Ishikawa (cell line): Measurements from ENCODE around the gene ABCD1.

Experiments used
- CEBPB ChIP-seq: IDR thresholded peaks from 2 replicates; pipeline ENCODE4 v1.6.1; 2012
- CREB1 ChIP-seq: IDR thresholded peaks from 2 replicates; pipeline ENCODE4 v1.6.1; 2012; ENCODE audit warnings: low read depth
- EGR1 ChIP-seq: IDR thresholded peaks from 2 replicates; pipeline ENCODE4 v1.6.1; 2012
- EP300 ChIP-seq: IDR thresholded peaks from 2 replicates; pipeline ENCODE4 v1.6.1; 2012; ENCODE audit warnings: borderline replicate concordance
- FOXM1 ChIP-seq: IDR thresholded peaks from 2 replicates; pipeline ENCODE4 v1.6.1; 2012; ENCODE audit warnings: low read depth, borderline replicate concordance
- MAX ChIP-seq: IDR thresholded peaks from 2 replicates; pipeline ENCODE4 v1.6.1; 2012
- NFIC ChIP-seq: IDR thresholded peaks from 2 replicates; pipeline ENCODE4 v1.6.1; 2012
- RAD21 ChIP-seq: IDR thresholded peaks from 2 replicates; pipeline ENCODE4 v1.6.1; 2012; ENCODE audit warnings: low read depth
- REST ChIP-seq: IDR thresholded peaks from 2 replicates; pipeline ENCODE4 v1.6.1; 2012; ENCODE audit warnings: low read depth, mild to moderate bottlenecking
- TAF1 ChIP-seq: IDR thresholded peaks from 2 replicates; pipeline ENCODE4 v1.6.1; 2012; ENCODE audit warnings: low read depth, mild to moderate bottlenecking
- TCF12 ChIP-seq: IDR thresholded peaks from 2 replicates; pipeline ENCODE4 v1.6.1; 2012; ENCODE audit warnings: low read depth
- TEAD4 ChIP-seq: IDR thresholded peaks from 2 replicates; pipeline ENCODE4 v1.6.1; 2012
- USF1 ChIP-seq: IDR thresholded peaks from 2 replicates; pipeline ENCODE4 v1.6.1; 2012
- YY1 ChIP-seq: IDR thresholded peaks from 2 replicates; pipeline ENCODE4 v1.6.1; 2012; ENCODE audit warnings: low read depth
- ZBTB7A ChIP-seq: IDR thresholded peaks from 2 replicates; pipeline ENCODE4 v1.6.1; 2012; ENCODE audit warnings: low read depth

ABCD1 gene

GRCh38 chrX:153709726-153710674 is 14.7 kb upstream of the ABCD1 start:
- no peak for TF ChIP-seq CEBPB
- TF ChIP-seq TCF12 = no peak
- TF ChIP-seq TEAD4 = no peak
- TF ChIP-seq CREB1 = no peak
- no peak for TF ChIP-seq NFIC
- TF ChIP-seq USF1 = peak; percentile 57; the same call in 1 of the 2 replicates
- TF ChIP-seq MAX = peak; percentile 42; the same call in 1 of the 2 replicates
- TF ChIP-seq EGR1 = no peak
- no peak for TF ChIP-seq REST
- TF ChIP-seq YY1 = no peak
- TF ChIP-seq ZBTB7A = no peak
- no peak for TF ChIP-seq EP300

- TF ChIP-seq CREB1 (no peak), MAX (no peak), EP300 (no peak), TCF12 (no peak), REST (no peak), YY1 (no peak), TAF1 (no peak), NFIC (no peak), RAD21 (no peak), TEAD4 (no peak), FOXM1 (no peak), EGR1 (no peak), ZBTB7A (no peak), CEBPB (no peak), USF1 (no peak)
Measured at GRCh38 chrX:153714256-153714655, 10.4 kb upstream of the ABCD1 start.

- TF ChIP-seq FOXM1 = no peak
- TF ChIP-seq RAD21 = no peak
- TF ChIP-seq EGR1 = no peak
- TF ChIP-seq TAF1 = no peak
- TF ChIP-seq USF1 = no peak
- no peak for TF ChIP-seq CEBPB
- TF ChIP-seq REST = no peak
- no peak for TF ChIP-seq CREB1
- TF ChIP-seq TEAD4 = no peak
- no peak for TF ChIP-seq NFIC
- TF ChIP-seq YY1 = no peak
- no peak for TF ChIP-seq EP300
Measured at GRCh38 chrX:153717445-153717844, 7.2 kb upstream of the ABCD1 start.
